Naive thymus-derived CD4-positive, alpha-beta T cell (primary cell): ENCODE results near the gene CDHR3. TPM values are rescaled to one million over a fixed set of nuclear protein-coding genes. Genes with fewer than 3 reads are reported as not detected.

Experiments
- ATAC-seq: fragments of 150-1000 bp; cut with Tn5 transposase; 2 replicates; pipeline ENCODE4 v1.10.0; 2021; ENCODE audit warnings: mild to moderate bottlenecking, moderate library complexity
- CTCF ChIA-PET: fragments of 350-600 bp; sonication (Branson Sonifier 250); formaldehyde crosslinking; loops from one replicate; lab custom pipeline; 2021; ENCODE audit warnings: antibody characterized with exemption; lab: Charles Lee
- POLR2A ChIA-PET: fragments of 350-600 bp; sonication (Branson Sonifier 250); formaldehyde crosslinking; loops from one replicate; lab custom pipeline; 2021; ENCODE audit warnings: antibody characterized with exemption, inconsistent platforms; lab: Charles Lee
- DNase-seq, 9 donors: peaks; one replicate each; pipeline versions ENCODE4 v3.0.0 to v3.0.0-alpha.2; 2020 to 2022; ENCODE audit warnings: mixed read lengths in 1 of 9
- H3K27ac ChIP-seq: one replicate; pipeline ENCODE4 v1.7.0; 2013; ENCODE audit warnings: mild to moderate bottlenecking, low read depth, low read length, moderate library complexity
- H3K27me3 ChIP-seq, 2 donors: one replicate each; pipeline ENCODE4 v1.7.0; 2013; ENCODE audit warnings: low read length in 2 of 2, mild to moderate bottlenecking in 2 of 2, moderate library complexity in 2 of 2; ENCODE audit not compliant: control insufficient read depth in 2 of 2, insufficient read depth in 2 of 2
- H3K36me3 ChIP-seq, 3 experiments: 1 replicate in 2 of 3; 2 replicates in 1 of 3; pipeline ENCODE4 v1.7.0; 2013; ENCODE audit warnings: low read length in 3 of 3, mild to moderate bottlenecking in 3 of 3, moderate library complexity in 1 of 3; ENCODE audit not compliant: insufficient read depth in 3 of 3, control insufficient read depth in 2 of 3
- H3K4me1 ChIP-seq, 2 donors: one replicate each; pipeline ENCODE4 v1.7.0; 2013; ENCODE audit warnings: low read length in 2 of 2, mild to moderate bottlenecking in 2 of 2, moderate library complexity in 1 of 2; ENCODE audit not compliant: control insufficient read depth in 2 of 2, insufficient read depth in 2 of 2
- H3K4me3 ChIP-seq: 2 replicates; pipeline ENCODE4 v1.7.0; 2013; ENCODE audit warnings: mild to moderate bottlenecking, low read length
- H3K9me3 ChIP-seq, 3 experiments: 1 replicate in 2 of 3; 2 replicates in 1 of 3; pipeline ENCODE4 v1.7.0; 2013; ENCODE audit warnings: low read length in 3 of 3; ENCODE audit not compliant: control insufficient read depth in 2 of 3
- H3K27ac Mint-ChIP-seq, 9 donors: one replicate each; pipeline ENCODE4 v1.8.0; 2020 to 2022; ENCODE audit warnings: mixed read lengths in 9 of 9, mild to moderate bottlenecking in 8 of 9, moderate library complexity in 5 of 9, inconsistent platforms in 2 of 9
- H3K27me3 Mint-ChIP-seq, 5 donors: one replicate each; pipeline ENCODE4 v1.8.0; 2021 to 2022; ENCODE audit warnings: mixed read lengths in 5 of 5, mild to moderate bottlenecking in 1 of 5
- H3K36me3 Mint-ChIP-seq, 5 donors: one replicate each; pipeline ENCODE4 v1.8.0; 2020 to 2022; ENCODE audit warnings: mixed read lengths in 5 of 5, mild to moderate bottlenecking in 3 of 5, inconsistent platforms in 1 of 5
- H3K4me1 Mint-ChIP-seq, 7 donors: one replicate each; pipeline ENCODE4 v1.8.0; 2020 to 2022; ENCODE audit warnings: mixed read lengths in 7 of 7, mild to moderate bottlenecking in 3 of 7, inconsistent platforms in 1 of 7
- H3K4me3 Mint-ChIP-seq, 10 donors: one replicate each; pipeline ENCODE4 v1.8.0; 2020 to 2022; ENCODE audit warnings: mild to moderate bottlenecking in 10 of 10, mixed read lengths in 10 of 10, moderate library complexity in 6 of 10, inconsistent platforms in 2 of 10
- H3K9me3 Mint-ChIP-seq, 11 donors: one replicate each; pipeline ENCODE4 v1.8.0; 2020 to 2022; ENCODE audit warnings: mixed read lengths in 11 of 11, mild to moderate bottlenecking in 4 of 11, inconsistent platforms in 1 of 11, moderate library complexity in 1 of 11
- intact Hi-C, 2 donors: fragments of 100-400 bp; cut with micrococcal nuclease; formaldehyde crosslinking; loops; one replicate each; pipeline ENCODE4 v1.15.1; 2023
- polyA plus RNA-seq, 2 donors: library from polyadenylated mRNA; unstranded; fragments of 300-500 nt; fragmentation: Illumina TruSeq; gene quantifications; one replicate each; pipeline ENCODE4 v1.2.3, GENCODE V29; 2021
- total RNA-seq, 6 experiments: library from RNA in 5 of 6; stranded (reverse) in 5 of 6; gene quantifications; 1 replicate in 5 of 6; 2 replicates in 1 of 6; pipeline ENCODE4 v1.2.3 and lab custom pipeline; 2021 to 2026

The CDHR3 gene
- total and polyA plus RNA-seq, 7 experiments from 2014 or later, result 1.1 to 14.0 (median 6.5) TPM

DNA sequence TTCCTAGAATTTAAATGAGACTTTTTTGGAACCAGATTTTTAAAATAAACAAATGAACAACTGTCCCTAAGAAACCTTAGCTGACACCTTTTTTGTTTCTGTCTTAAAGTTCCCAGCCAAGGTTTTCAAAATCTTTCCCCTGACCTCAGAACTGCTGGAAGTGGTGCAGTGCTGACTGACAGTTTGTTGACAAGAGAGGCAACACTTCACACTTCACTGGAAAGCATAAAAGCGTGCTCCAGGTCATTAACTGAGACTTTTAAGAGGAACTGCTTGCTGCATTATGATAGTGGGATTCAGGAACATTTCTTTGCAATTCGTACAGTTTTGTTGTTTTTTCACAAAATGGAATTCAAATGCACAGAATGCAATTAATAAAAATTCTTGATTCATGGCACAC lies 112.9 kb downstream of the CDHR3 start:
- Mint-ChIP-seq H3K27me3 (peaks cover 0 to 3% (median 0%) of the 10 kb centered on the region in 5 donors), H3K4me3 (no peak overlapping the region), H3K9me3 (no peaks in the 10 kb centered on the region), H3K36me3 (peaks cover 0 to 3% (median 0%) of the 10 kb centered on the region in 5 donors), H3K4me1 (peaks cover 23 to 80% (median 68%) of the 10 kb centered on the region in 7 donors), H3K27ac (peak overlapping the region in 1 of 9 donors; percentile 45)
- no peaks in the 10 kb centered on the region for H3K9me3 ChIP-seq
- ChIA-PET CTCF (no interaction called here), POLR2A (interaction anchor here (9.0 kb wide), 1 partner anchor 37 kb away, joined by 143 read pairs; the partner anchor contains the start of gene SYPL1)
- intact Hi-C loops, result loop anchor here in 1 of 2 donors (10.0 kb wide), 1 partner anchor 209 kb away; the partner anchor contains the start of gene NAMPT
- H3K4me1 ChIP-seq, result peaks cover 27 to 41% of the 10 kb centered on the region in 2 donors
- no peaks in the 10 kb centered on the region for H3K27me3 ChIP-seq
- H3K4me3 ChIP-seq, result no peak overlapping the region
- DNase-seq (no peak), ATAC-seq (no peak)
- H3K36me3 ChIP-seq, result no peaks in the 10 kb centered on the region
- H3K27ac ChIP-seq, result no peak overlapping the region

DNA sequence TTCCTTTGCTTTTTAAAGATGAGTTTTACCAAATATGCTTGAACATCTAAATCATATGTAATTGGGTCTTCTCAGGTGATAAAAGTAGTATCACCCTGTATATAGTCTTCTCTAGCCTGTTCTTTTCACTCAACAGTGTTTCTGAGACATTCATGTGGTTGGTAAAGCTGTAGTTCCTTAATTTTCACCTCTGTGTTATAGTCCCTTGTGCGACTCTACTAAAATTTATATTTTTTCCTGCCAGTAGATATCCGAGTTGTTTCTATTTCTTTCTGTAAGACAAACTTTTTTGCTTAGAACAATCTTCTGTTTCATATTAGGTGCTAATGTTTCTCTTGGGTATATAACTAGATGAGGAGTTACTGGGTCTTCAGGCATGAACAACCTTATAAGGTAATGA lies 113.5 kb downstream of the CDHR3 start:
- Histone ChIP-seq H3K36me3 (no peaks in the 10 kb centered on the region), H3K27me3 (no peaks in the 10 kb centered on the region), H3K4me3 (no peak overlapping the region), H3K4me1 (peaks cover 22 to 35% of the 10 kb centered on the region in 2 donors), H3K9me3 (no peaks in the 10 kb centered on the region), H3K27ac (no peak overlapping the region)
- Mint-ChIP-seq H3K27ac (peak overlapping the region in 4 of 9 donors; percentile 11 to 78 (median 40)), H3K27me3 (peaks cover 0 to 3% (median 0%) of the 10 kb centered on the region in 5 donors), H3K9me3 (no peaks in the 10 kb centered on the region), H3K4me1 (peaks cover 22 to 74% (median 62%) of the 10 kb centered on the region in 7 donors), H3K36me3 (peaks cover 0 to 3% (median 0%) of the 10 kb centered on the region in 5 donors), H3K4me3 (no peak overlapping the region)
- no peak for ATAC-seq
- intact Hi-C loops, result loop anchor here in 1 of 2 donors (10.0 kb wide), 1 partner anchor 208 kb away; the partner anchor contains the start of gene NAMPT
- DNase-seq, result no peak
- CTCF ChIA-PET, result no interaction called here
- POLR2A ChIA-PET, result interaction anchor here (1.2 kb wide), 1 partner anchor 36 kb away, joined by 5 read pairs; the partner anchor contains the start of gene SYPL1

DNA sequence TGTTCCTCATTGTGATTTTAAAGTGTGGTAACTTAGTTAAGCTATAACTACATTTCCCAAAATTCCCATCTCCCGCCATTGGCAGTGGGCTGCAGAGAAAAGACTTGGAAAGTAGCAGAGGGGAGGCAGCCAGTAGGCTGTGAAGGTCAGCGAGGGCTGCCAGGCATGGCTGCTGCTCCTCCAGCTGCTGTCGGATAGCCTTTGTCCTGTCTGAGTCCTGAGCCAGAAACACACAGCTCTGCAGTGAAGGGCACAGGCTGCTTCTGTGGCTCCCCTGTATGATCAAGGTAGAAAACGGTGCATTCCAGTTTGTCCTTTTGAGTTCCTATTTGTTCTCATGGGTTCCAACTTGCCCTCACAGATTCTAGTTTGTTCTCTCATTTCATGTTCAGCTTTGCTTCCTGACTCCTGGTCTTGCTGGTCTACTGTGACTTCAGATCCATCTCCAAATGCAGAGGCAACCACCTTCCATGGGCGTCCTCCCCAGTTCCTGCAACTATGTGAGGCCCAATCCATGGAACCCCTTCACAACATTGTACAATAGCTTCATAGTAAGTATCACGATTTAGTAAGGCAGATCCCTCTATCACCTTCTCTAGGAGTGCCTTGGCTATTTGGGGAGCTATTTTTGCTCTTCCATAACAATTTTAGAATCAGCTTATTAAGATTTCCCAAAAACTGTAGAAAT lies 117.4 kb downstream of the CDHR3 start:
- intact Hi-C loops, result loop anchor here in 1 of 2 donors (1.0 kb wide), 1 partner anchor 9 kb away; no protein-coding TSS in a partner anchor
- POLR2A ChIA-PET, result interaction anchor here (0.7 to 1.8 kb wide), 5 partner anchors 9 to 1195 kb away, joined by 3 to 5 read pairs (median 4); no protein-coding TSS in a partner anchor
- H3K27ac Mint-ChIP-seq, result peak overlapping the region in 2 of 9 donors; percentile 46 to 52

DNA sequence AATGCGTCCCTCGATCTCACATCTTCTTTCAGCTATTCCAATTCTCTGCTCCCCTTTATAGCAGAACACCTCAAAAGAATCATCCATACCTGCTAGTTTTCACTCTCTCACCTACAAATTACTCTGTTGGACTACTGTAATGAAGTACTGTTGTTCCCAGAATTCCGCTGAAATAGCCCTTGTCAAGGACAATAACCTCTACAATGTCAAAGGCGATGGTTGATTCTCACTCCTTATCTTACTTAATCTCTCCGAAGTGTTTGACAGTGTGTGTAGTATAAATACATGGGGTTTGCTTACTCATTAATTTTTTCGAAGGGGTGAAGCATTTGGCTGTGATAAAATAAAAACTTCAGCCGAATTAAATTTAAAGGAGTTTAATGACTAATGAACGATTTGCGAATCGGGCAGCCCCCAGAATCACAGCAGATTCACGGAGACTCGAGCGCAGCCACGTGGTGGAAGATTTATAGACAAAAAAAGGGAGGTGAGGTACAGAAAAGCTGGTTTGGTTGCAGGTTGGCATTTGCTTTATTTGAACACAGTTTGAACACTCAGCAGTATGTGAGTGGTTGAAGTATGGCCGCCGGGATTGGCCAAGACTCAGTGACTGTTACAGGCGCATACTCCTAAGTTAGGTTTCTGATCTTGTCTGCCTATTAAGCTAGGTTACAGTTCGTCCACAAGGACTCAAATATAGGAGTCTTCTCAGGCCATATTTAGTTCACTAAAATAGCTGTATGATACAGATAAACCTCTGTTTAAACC lies 119.2 kb downstream of the CDHR3 start:
- H3K36me3 ChIP-seq, result no peaks in the 10 kb centered on the region
- DNase-seq (no peak), ATAC-seq (no peak)
- peaks cover 0 to 3% (median 0%) of the 10 kb centered on the region in 11 donors for H3K9me3 Mint-ChIP-seq
- no peak overlapping the region for H3K27ac Mint-ChIP-seq
- peaks cover 0 to 3% of the 10 kb centered on the region in 2 donors for H3K4me1 ChIP-seq
- intact Hi-C loops, result no loop called here
- no peaks in the 10 kb centered on the region for H3K27me3 ChIP-seq
- POLR2A ChIA-PET, result interaction anchor here (1.8 kb wide), 1 partner anchor 21 kb away, joined by 5 read pairs; no protein-coding TSS in a partner anchor
- H3K27ac ChIP-seq, result no peak overlapping the region
- peaks cover 6 to 40% (median 30%) of the 10 kb centered on the region in 7 donors for H3K4me1 Mint-ChIP-seq
- H3K4me3 Mint-ChIP-seq, result no peak overlapping the region
- peaks cover 0 to 3% (median 0%) of the 10 kb centered on the region in 5 donors for H3K27me3 Mint-ChIP-seq
- no peak overlapping the region for H3K4me3 ChIP-seq
- CTCF ChIA-PET, result no interaction called here
- peaks cover 0 to 14% (median 11%) of the 10 kb centered on the region in 5 donors for H3K36me3 Mint-ChIP-seq
- H3K9me3 ChIP-seq, result no peaks in the 10 kb centered on the region

More for the DNA sequence above, 117.4 kb downstream of the CDHR3 start:
- peaks cover 0 to 3% (median 0%) of the 10 kb centered on the region in 5 donors for H3K27me3 Mint-ChIP-seq
- no peaks in the 10 kb centered on the region for H3K27me3 ChIP-seq
- H3K9me3 Mint-ChIP-seq, result no peaks in the 10 kb centered on the region
- no peaks in the 10 kb centered on the region for H3K36me3 ChIP-seq
- H3K36me3 Mint-ChIP-seq, result peaks cover 0 to 7% (median under 1%) of the 10 kb centered on the region in 5 donors
- ATAC-seq (no peak), DNase-seq (no peak)
- no peak overlapping the region for H3K4me3 ChIP-seq
- H3K4me1 ChIP-seq, result peaks cover 3 to 5% of the 10 kb centered on the region in 2 donors
- no peak overlapping the region for H3K4me3 Mint-ChIP-seq
- H3K4me1 Mint-ChIP-seq, result peaks cover 2 to 49% (median 38%) of the 10 kb centered on the region in 7 donors
- H3K9me3 ChIP-seq, result no peaks in the 10 kb centered on the region
- H3K27ac ChIP-seq, result no peak overlapping the region
- CTCF ChIA-PET, result interaction anchor here (0.7 to 0.9 kb wide), 2 partner anchors 17 to 75 kb away, joined by 6 to 8 read pairs; no protein-coding TSS in a partner anchor

Other genes starting within 250 kb of the CDHR3 start
- 10 to 100 TPM; 18.5 to 52.4 (median 46.7) TPM for gene ATXN7L1, start 86.7 kb upstream of the CDHR3 start, total RNA-seq
- gene ATXN7L1, start 86.7 kb upstream of the CDHR3 start, polyA plus RNA-seq, result 10 to 100 TPM; 19.8 to 21.1 TPM
- 10 to 100 TPM; 37.5 to 54.0 (median 46.6) TPM for gene SYPL1, start 149.0 kb downstream of the CDHR3 start, total RNA-seq
- gene SYPL1, start 149.0 kb downstream of the CDHR3 start, polyA plus RNA-seq, result 100 to 1,000 TPM in 1 of 2 donors, 10 to 100 TPM in 1; 80.6 to 106 TPM